Measurements from ENCODE around the gene TBC1D8.

Gene TBC1D8

GRCh38 chr2:101116841-101117552, 34.2 kb downstream of the TBC1D8 start:
- in situ Hi-C loops (cut with HindIII; ENCODE audit: low pct_ligation_motif_present, low pct_unique_long_range_greater_than_20kb, low sequenced_read_pairs), result no loop called here
- DNase-seq, result no peak

GRCh38 chr2:101116348-101116747, 34.8 kb downstream of the TBC1D8 start:
- in situ Hi-C loops (cut with HindIII; ENCODE audit: low pct_ligation_motif_present, low pct_unique_long_range_greater_than_20kb, low sequenced_read_pairs), result no loop called here
- no peak for DNase-seq

GRCh38 chr2:101115664-101116063, 35.5 kb downstream of the TBC1D8 start:
- in situ Hi-C loops (cut with HindIII; ENCODE audit: low pct_ligation_motif_present, low pct_unique_long_range_greater_than_20kb, low sequenced_read_pairs), result no loop called here

GRCh38 chr2:101114815-101115214, 36.4 kb downstream of the TBC1D8 start:
- no peak for DNase-seq

More at GRCh38 chr2:101115664-101116063, 35.5 kb downstream of the TBC1D8 start:
- DNase-seq, result no peak

GRCh38 chr2:101114268-101114783, 36.9 kb downstream of the TBC1D8 start:
- in situ Hi-C loops (cut with HindIII; ENCODE audit: low pct_ligation_motif_present, low pct_unique_long_range_greater_than_20kb, low sequenced_read_pairs), result no loop called here
- DNase-seq, result no peak

More at GRCh38 chr2:101114815-101115214, 36.4 kb downstream of the TBC1D8 start:
- in situ Hi-C loops (cut with HindIII; ENCODE audit: low pct_ligation_motif_present, low pct_unique_long_range_greater_than_20kb, low sequenced_read_pairs), result no loop called here

GRCh38 chr2:101113441-101114267, 37.5 kb downstream of the TBC1D8 start:
- no peak for DNase-seq
- in situ Hi-C loops (cut with HindIII; ENCODE audit: low pct_ligation_motif_present, low pct_unique_long_range_greater_than_20kb, low sequenced_read_pairs), result no loop called here

- in situ Hi-C loops (cut with HindIII; ENCODE audit: low pct_ligation_motif_present, low pct_unique_long_range_greater_than_20kb, low sequenced_read_pairs), result no loop called here
- DNase-seq, result no peak
Measured at GRCh38 chr2:101112772-101113157, 38.4 kb downstream of the TBC1D8 start.

- in situ Hi-C loops (cut with HindIII; ENCODE audit: low pct_ligation_motif_present, low pct_unique_long_range_greater_than_20kb, low sequenced_read_pairs), result no loop called here
- no peak for DNase-seq
Measured at GRCh38 chr2:101111917-101112771, 39.0 kb downstream of the TBC1D8 start.

GRCh38 chr2:101111262-101111838, 39.8 kb downstream of the TBC1D8 start:
- DNase-seq, result no peak
- in situ Hi-C loops (cut with HindIII; ENCODE audit: low pct_ligation_motif_present, low pct_unique_long_range_greater_than_20kb, low sequenced_read_pairs), result no loop called here

- DNase-seq, result no peak
- in situ Hi-C loops (cut with HindIII; ENCODE audit: low pct_ligation_motif_present, low pct_unique_long_range_greater_than_20kb, low sequenced_read_pairs), result no loop called here
Measured at GRCh38 chr2:101109451-101110118, 41.6 kb downstream of the TBC1D8 start.

GRCh38 chr2:101108357-101108756, 42.8 kb downstream of the TBC1D8 start:
- in situ Hi-C loops (cut with HindIII; ENCODE audit: low pct_ligation_motif_present, low pct_unique_long_range_greater_than_20kb, low sequenced_read_pairs), result no loop called here
- DNase-seq, result no peak

GRCh38 chr2:101107241-101107640, 43.9 kb downstream of the TBC1D8 start:
- in situ Hi-C loops (cut with HindIII; ENCODE audit: low pct_ligation_motif_present, low pct_unique_long_range_greater_than_20kb, low sequenced_read_pairs), result no loop called here
- DNase-seq, result no peak

GRCh38 chr2:101106453-101107181, 44.6 kb downstream of the TBC1D8 start:
- in situ Hi-C loops (cut with HindIII; ENCODE audit: low pct_ligation_motif_present, low pct_unique_long_range_greater_than_20kb, low sequenced_read_pairs), result no loop called here
- no peak for DNase-seq

- no peak for DNase-seq
- in situ Hi-C loops (cut with HindIII; ENCODE audit: low pct_ligation_motif_present, low pct_unique_long_range_greater_than_20kb, low sequenced_read_pairs), result no loop called here
Measured at GRCh38 chr2:101105654-101106053, 45.5 kb downstream of the TBC1D8 start.

GRCh38 chr2:101097638-101098037, 53.5 kb downstream of the TBC1D8 start:
- in situ Hi-C loops (cut with HindIII; ENCODE audit: low pct_ligation_motif_present, low pct_unique_long_range_greater_than_20kb, low sequenced_read_pairs), result no loop called here
- DNase-seq, result no peak

- in situ Hi-C loops (cut with HindIII; ENCODE audit: low pct_ligation_motif_present, low pct_unique_long_range_greater_than_20kb, low sequenced_read_pairs), result no loop called here
- DNase-seq, result no peak
Measured at GRCh38 chr2:101096619-101097142, 54.5 kb downstream of the TBC1D8 start.

GRCh38 chr2:101094351-101094750, 56.8 kb downstream of the TBC1D8 start:
- no peak for DNase-seq
- in situ Hi-C loops (cut with HindIII; ENCODE audit: low pct_ligation_motif_present, low pct_unique_long_range_greater_than_20kb, low sequenced_read_pairs), result no loop called here
